OCI-LY1 (cell line): ENCODE measurements around the gene PLEKHG4B.

ENCODE experiments used
- EZH2 ChIP-seq: fragments of 200-600 bp; sonication (generic), shearing (Covaris generic); IDR thresholded peaks from 2 replicates; pipeline ENCODE4 v1.8.0; 2017; ENCODE audit warnings: borderline replicate concordance, mixed run types, mild to moderate bottlenecking, antibody characterized with exemption, low read length, moderate library complexity, mixed read lengths
- TF ChIP-seq, protein P1 (sequence below): fragments of 200-600 bp; sonication (generic), shearing (Covaris generic); IDR thresholded peaks from 2 replicates; pipeline ENCODE4 v1.5.1; 2017; ENCODE audit warnings: mild to moderate bottlenecking, antibody characterized with exemption, low read length, moderate library complexity, mixed read lengths

DNA sequence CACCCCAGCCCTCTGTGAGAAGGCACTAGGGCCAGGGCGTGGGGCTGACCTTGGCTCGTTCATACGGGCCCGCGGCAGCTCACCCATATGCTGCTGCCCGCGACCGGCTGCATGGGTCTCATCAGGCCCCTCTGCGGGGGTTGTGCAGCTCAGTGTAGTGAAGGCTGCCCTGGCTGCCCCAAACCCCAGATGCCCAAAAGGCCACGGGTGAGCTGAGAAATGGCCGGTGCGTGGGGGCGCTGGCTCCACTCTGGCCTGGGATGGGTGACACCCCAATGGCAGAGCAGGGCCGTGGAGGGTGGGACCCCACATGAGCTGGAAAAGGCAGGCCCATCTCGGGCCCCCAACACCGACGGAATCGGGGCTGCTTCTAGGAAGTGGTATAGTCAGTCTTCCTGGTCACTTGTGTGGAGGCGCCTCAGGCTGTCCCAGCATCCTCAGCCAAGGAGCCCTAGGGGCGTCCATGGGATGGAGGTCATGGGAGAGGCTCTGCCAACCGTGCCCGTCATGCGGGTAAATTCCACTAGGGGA lies 79.9 kb downstream of the PLEKHG4B start:
- TF ChIP-seq, protein P1, sequence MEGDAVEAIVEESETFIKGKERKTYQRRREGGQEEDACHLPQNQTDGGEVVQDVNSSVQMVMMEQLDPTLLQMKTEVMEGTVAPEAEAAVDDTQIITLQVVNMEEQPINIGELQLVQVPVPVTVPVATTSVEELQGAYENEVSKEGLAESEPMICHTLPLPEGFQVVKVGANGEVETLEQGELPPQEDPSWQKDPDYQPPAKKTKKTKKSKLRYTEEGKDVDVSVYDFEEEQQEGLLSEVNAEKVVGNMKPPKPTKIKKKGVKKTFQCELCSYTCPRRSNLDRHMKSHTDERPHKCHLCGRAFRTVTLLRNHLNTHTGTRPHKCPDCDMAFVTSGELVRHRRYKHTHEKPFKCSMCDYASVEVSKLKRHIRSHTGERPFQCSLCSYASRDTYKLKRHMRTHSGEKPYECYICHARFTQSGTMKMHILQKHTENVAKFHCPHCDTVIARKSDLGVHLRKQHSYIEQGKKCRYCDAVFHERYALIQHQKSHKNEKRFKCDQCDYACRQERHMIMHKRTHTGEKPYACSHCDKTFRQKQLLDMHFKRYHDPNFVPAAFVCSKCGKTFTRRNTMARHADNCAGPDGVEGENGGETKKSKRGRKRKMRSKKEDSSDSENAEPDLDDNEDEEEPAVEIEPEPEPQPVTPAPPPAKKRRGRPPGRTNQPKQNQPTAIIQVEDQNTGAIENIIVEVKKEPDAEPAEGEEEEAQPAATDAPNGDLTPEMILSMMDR, result no peak
- no peak for TF ChIP-seq EZH2
